ENCODE results near the gene INO80B.
"Not testable (repeated sequence)": the region's sequence is repeated elsewhere in the genome, so short reads cannot be mapped to it uniquely, and the experiment has no call there.

The INO80B gene

GRCh38 chr2:74454654-74455511 lies at the start of gene INO80B:
TSS of gene INO80B (plus strand) at chr2:74455087. CDS start at chr2:74455117, 30 bp downstream.
- peak; percentile 97 for DNase-seq (ENCODE audit: low spot score)

- no peak for DNase-seq (ENCODE audit: low spot score)
Measured at GRCh38 chr2:74406035-74406434, 48.9 kb upstream of the INO80B start.

- DNase-seq (ENCODE audit: low spot score): no peak
Measured at GRCh38 chr2:74407682-74408081, 47.2 kb upstream of the INO80B start.

DNA sequence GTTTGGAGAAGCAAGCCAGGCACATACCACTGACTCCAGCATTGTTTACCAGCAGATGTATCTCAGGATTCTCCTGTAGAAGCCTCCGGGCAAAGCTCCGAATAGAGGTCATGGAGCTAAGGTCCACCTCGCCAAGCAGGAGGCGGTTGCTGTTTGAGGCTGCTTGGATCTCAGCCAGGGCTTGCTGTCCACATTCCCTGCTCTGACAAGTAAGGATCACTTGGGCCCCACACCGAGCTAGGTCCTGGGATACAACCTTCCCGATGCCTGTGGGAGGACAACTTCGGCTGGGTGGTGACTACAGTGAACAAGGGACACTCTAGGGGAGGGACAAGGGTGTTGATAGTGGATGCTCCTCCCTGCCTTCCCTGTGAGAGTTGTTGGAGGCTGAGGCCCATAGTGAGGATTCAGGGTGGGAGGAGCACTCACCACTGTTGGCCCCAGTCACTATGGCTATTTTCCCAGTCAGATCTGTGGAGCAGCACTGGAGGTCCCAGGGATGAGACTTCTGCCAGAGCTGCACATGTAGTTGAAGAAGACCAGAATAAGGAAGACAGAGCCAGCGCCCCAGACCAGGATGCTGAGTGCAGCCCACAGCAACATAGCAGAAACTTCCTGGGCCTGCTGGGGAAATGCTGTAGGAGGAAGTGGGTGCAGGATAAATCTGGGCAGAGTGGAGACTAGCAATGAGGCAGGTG lies 41.7 kb upstream of the INO80B start:
- DNase-seq (ENCODE audit: low spot score): no peak

DNA sequence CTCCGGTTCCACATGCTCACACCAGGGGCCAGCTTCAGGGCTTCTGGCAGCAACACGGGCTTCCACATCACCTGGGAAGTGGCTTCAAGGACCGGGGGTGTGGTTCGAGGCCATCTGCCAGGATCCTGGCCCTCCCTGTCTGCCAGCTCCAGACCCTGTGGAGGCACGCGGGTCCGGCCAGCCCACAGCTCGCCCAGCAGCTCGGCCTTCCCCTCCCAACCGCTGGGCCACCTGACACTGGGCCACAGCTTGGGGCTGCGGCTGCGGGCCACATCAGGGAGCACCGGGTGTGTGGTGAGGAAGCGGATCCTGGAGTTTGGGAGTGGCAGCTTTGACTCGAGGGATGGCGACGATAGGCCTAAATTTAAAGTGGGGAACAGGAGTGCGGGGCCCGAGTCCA lies 40.4 kb upstream of the INO80B start:
- no peak for DNase-seq (ENCODE audit: low spot score)

- no peak for DNase-seq (ENCODE audit: low spot score)
Measured at GRCh38 chr2:74414881-74415761, 39.8 kb upstream of the INO80B start.

- DNase-seq (ENCODE audit: low spot score): no peak
Measured at GRCh38 chr2:74415762-74416395, 39.0 kb upstream of the INO80B start.

GRCh38 chr2:74416778-74417177 lies 38.1 kb upstream of the INO80B start:
- DNase-seq (ENCODE audit: low spot score): no peak

DNA sequence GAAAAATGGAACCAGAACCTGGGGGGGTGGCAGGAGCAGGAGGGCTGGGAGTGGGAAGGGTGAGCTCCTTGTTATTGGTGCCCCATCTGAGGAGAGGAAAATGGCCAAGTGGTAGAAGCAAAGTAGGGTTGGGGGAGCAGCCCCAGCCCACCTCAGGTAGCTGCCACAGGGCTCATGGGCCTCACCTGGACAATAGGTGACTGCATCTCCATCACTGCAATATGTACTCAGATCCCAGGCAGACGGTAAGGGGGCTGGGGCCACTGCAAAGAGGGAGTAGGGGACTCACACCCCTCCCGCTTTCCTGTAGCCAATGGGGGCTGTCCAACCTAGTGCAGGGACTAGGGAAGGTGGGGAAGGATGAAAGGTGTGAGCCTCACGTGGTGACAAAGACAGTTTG lies 37.7 kb upstream of the INO80B start:
- DNase-seq (ENCODE audit: low spot score): no peak

DNA sequence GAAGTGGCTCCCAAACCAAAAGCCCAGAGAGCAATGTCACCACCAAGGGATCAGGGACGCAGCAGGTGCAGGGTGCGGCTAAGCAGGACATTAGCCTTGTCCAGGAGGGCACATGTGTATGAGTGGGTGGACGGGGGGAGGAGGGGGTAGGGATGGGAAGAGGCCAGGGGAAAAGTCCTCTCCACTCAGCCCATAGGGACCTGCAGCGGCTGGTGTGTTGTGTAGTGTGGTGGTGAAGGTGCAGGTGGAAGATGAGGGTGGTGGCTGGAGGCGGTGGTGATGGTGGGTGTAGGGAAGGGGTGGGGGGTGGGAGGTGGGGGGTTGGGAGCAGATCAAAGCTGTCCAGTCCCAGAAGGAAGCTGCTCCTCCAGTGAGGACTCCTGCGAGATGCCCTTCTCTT lies 37.1 kb upstream of the INO80B start:
- DNase-seq (ENCODE audit: low spot score): no peak

DNA sequence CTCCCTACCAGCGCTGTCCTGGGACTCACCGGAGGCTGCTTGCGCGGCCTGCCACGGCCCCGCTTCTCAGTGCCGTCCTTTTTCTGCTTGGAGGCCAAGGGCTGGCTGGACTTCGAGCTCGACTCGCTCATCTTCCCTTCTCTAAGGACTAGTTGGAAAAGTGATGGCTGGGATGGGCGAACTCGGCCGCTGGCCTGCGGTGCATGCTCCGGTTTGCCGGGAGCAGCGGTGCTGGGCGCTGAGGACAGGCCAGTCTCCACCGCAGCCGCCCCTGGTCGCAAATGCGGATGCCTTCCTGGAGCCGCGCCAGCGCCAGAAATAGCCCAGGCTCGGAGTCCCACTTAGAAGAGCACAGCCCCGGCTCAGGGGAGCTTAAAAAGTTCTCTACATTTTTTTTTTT lies 36.6 kb upstream of the INO80B start:
- DNase-seq (ENCODE audit: low spot score): no peak

DNA sequence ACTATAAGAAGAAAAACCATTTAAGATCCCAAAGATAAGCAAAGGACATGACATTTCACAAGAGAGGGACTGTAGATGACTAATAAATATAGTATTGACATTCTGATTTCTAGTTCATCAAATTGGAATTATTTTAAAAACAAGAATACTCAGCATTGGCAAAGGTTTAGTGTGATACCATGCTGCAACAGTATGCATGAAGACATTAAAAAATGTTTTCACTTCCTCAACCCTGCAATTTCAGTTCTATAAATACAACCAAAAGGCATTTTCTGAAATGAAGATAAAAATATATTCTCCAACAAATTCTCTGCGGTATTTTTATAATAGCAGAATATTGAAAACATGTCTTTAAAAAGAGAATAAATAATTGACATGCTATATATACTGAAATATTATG lies 35.5 kb upstream of the INO80B start:
- DNase-seq (ENCODE audit: low spot score): no peak

DNA sequence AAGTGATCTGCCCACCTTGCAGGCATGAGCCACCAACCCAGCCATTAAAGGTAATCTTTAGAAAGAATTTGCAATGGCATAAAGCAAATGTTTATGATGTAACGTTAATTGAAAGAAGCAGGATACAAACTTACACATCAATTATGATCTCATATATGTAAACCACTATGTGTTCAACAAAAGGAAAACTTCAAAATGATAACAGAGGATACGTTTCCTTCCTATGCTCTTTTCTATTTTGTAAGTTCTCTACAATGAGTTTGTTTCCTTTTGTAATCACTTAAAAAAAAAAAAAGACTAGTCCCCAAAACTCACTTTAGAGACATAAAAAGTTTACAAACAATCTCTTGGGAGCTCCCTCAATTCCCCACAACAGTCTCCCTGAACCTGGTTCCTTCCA lies 34.9 kb upstream of the INO80B start:
- DNase-seq (ENCODE audit: low spot score): no peak

DNA sequence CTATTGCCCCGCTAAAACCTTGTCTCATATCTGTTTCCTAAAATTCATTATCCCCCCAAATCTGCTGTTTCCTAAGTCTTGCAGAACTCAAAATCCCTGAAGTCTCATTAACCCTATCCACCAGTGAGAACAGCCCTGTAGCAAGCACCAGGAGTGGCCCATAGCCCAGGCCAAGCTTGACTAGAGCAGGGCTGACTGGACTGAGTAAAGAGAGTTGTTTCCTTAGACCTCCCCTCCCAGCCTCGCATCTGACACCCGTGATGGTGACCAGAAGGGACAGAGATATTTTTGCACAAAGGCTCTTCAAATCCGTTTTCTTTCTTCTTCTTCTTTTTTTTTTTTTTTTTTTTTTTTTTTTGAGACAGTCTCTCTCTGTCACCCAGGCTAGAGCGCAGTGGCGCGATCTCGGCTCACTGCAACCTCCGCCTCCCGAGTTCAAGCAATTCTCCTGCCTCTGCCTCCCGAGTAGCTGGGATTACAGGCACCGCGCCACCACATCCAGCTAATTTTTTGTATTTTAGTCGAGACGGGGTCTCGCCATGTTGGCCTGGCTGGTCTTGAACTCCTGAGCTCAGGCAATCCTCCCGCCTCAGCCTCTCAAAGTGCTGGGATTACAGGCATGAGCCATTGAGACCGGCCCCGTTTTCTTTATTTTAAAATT lies 34.3 kb upstream of the INO80B start:
- not testable (repeated sequence) for DNase-seq (ENCODE audit: low spot score)

DNA sequence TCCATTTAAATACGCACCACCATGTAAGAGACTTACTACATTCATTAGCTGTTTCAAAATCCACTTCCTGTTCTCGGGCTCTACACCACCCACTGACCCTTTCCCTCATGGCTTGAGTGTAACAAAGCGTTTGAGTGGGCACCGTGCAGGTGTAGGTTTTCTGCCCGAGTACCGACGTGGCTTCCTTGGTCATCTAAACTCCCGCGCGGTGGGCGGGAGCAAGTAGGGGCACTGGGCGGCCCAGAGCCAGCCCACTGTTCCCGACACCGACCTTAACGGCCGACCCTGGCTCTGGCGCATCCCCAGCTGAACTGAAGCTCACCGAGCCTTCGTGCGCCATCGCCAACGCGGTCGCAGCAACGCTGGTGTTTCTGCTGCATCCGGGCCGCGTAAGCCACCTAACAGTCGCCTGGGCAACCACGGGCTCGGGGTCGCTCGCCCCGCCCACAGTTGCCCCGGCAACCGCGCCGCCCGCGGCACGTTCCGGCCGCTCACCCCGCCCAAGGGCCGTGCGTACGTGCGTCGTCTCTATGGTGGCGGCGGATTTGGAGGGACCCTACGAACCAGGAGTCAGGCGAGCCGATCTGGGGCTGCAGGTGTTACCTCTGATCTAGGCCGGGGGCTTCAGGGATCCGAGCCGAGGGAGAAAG lies 33.5 kb upstream of the INO80B start, which contains the start of the genes C2orf81 and WDR54:
TSS of gene C2orf81 (minus strand) at position 399 of the 650 bp plus-strand sequence. CDS start at position 340, 59 bp downstream.
TSS of gene WDR54 (plus strand) at position 510 of the 650 bp plus-strand sequence. CDS start 424 bp downstream, outside the sequence.
- DNase-seq (ENCODE audit: low spot score): peak; percentile 95

DNA sequence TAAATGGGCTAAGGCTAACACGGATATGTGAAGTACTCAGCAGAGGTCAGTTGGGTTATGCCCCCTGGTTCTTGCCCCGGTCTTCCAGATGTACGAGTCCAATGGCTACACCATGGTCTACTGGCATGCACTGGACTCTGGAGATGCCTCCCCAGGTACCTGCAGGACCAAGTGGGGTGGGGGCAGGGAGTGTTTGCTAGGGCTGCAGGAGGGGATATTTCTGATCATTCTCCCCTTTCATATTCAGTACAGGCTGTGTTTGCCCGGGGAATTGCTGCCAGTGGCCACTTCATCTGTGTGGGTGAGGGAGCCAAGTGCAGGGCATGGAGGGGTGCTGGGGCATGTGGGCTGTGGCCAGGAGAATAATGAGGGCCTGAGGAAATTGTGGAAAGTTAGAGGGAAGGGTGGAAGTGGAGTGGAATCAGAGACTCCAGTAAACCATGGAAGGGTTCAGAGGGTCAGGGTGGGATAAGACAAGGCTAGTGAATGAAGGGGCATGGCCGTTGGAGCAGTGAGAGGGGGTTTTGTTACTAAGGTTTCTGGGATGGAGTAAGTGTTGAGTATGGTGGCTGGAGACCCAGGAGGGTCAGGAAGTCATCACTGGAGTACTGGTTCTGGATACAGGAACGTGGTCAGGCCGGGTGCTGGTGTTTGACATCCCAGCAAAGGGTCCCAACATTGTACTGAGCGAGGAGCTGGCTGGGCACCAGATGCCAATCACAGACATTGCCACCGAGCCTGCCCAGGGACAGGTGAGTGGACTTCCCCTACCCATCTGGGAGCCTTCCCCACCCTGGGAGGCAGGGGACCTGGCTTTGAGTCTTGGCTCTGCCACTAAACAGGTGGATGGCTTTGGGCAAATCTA lies 31.4 kb upstream of the INO80B start:
- no peak for DNase-seq (ENCODE audit: low spot score)

DNA sequence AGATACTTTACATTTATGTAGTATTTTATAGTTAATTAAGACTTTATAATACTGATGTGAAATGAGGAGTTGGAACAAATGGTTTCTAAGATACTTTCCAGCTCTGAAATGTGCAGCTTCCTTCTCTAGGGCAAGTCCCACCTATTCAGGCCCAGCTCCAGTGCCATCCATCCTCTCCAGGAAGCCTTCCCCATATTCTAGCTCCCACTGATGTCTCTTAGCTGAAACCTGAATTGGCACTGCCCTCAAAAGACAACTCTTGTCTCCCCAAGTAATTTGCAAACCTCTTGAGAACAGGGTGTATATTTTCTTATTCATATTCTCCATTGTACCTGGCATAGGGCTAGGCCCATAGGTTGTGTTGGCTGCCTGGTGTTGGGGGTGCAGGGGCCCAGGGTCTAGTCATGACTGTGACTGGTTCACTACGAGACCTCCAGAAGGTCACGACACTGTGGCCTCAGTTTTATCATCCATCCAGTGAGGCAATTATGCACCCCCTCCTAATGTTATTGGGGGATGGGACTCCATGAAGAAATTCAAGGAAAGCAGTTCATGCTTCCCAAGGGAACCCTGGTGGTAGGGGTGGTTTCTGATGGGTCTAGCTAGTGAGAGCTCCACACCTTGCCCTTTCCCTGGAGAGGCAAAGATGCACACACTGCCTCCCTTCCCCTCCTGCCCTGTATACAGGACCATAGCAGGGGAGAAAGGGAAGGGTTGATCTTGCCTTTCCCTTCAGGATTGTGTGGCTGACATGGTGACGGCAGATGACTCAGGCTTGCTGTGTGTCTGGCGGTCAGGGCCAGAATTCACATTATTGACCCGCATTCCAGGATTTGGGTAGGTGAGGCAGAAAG lies 30.5 kb upstream of the INO80B start:
- DNase-seq (ENCODE audit: low spot score): no peak

DNA sequence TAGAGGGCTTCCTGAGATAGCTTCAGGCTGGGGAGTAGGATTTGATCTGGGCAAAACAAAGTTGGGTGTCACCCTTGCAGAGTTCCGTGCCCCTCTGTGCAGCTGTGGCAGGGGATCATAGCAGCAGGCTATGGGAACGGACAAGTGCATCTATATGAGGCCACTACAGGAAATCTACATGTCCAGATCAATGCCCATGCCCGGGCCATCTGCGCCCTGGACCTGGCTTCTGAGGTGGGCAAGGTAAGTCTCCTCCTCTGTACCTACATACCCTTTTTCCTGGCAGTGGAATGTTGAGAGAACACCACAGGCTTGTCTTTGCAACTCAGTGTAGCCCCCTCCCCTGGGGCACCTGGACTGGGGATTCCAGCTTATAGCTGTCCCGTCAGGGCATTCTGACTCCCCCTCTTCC lies 29.9 kb upstream of the INO80B start:
- DNase-seq (ENCODE audit: low spot score): no peak

DNA sequence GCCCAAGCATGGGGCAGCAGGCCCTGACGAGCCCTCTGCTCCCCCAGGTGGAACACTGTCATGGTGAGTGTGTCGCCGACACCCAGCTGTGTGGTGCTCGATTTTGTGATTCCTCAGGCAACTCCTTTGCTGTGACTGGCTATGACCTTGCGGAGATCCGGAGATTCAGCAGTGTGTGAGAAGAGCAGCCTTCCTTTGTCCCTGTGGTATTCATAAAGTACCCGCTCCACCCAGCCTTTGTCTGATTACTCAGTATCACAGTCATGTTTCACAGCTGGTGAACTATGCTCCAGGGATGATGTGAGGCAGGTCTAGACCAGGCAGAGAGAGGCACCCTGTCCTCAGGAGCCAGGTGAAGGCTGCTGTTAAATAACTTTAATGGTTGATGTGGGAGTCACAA lies 29.4 kb upstream of the INO80B start:
- no peak for DNase-seq (ENCODE audit: low spot score)
